Vagina (tissue), 2 donors: ENCODE data around the gene ADGRL3. TPM values are rescaled to one million over a fixed set of nuclear protein-coding genes. Genes with fewer than 3 reads are reported as not detected.

Experiments used
- DNase-seq, 2 donors: peaks; one replicate each; pipeline ENCODE4 v3.0.0-alpha.2; 2017; ENCODE audit errors: extremely low spot score in 2 of 2
- H3K27ac ChIP-seq: fragments of 200-600 bp; sonication (generic); one replicate; pipeline ENCODE4 v1.5.1; 2019
- H3K27me3 ChIP-seq: fragments of 200-600 bp; sonication (generic); one replicate; pipeline ENCODE4 v1.5.1; 2019
- H3K36me3 ChIP-seq, 2 donors: fragments of 200-600 bp; sonication (generic); one replicate each; pipeline ENCODE4 v1.5.1; 2017 to 2019
- H3K4me1 ChIP-seq: fragments of 200-600 bp; sonication (generic); one replicate; pipeline ENCODE4 v1.5.1; 2019
- H3K4me3 ChIP-seq, 2 donors: fragments of 200-600 bp; sonication (generic); 1 replicate in 1 of 2; 2 replicates in 1 of 2; pipeline ENCODE4 v1.5.1; 2016 to 2019
- H3K9me3 ChIP-seq: fragments of 200-600 bp; sonication (generic); one replicate; pipeline ENCODE4 v1.5.1; 2019
- POLR2A ChIP-seq, 2 donors: fragments of 450-650 bp; IDR thresholded peaks; one replicate each; pipeline ENCODE4 v1.6.1; 2017; ENCODE audit warnings: antibody characterized with exemption in 2 of 2, mild to moderate bottlenecking in 2 of 2, moderate library complexity in 2 of 2
- POLR2AphosphoS5 ChIP-seq, 2 donors: sonication (generic); formaldehyde crosslinking; IDR thresholded peaks; one replicate each; pipeline ENCODE4 v1.9.0; 2017; ENCODE audit warnings: antibody characterized with exemption in 2 of 2, mild to moderate bottlenecking in 2 of 2, low read depth in 1 of 2; ENCODE audit not compliant: insufficient read depth in 1 of 2
- intact Hi-C: fragments of 100-400 bp; cut with DNase I; formaldehyde crosslinking; loops from one replicate; pipeline ENCODE4 v1.15.1; 2023
- total RNA-seq: library from RNA; depleted of rRNA; stranded (reverse); fragments of >200 nt; gene quantifications from one replicate; pipeline ENCODE4 v1.2.3, GENCODE V29; 2016
- TF ChIP-seq, protein P1 (sequence below), 3 experiments: fragments of 450-650 bp in 2 of 3; fragments of 200-600 bp in 1 of 3; sonication (generic) in 1 of 3; IDR thresholded peaks; one replicate each; pipeline ENCODE4 v1.5.1; 2017 to 2019; ENCODE audit warnings: antibody characterized with exemption in 3 of 3, mild to moderate bottlenecking in 2 of 3, moderate library complexity in 2 of 3

The ADGRL3 gene
- total RNA-seq, 1 donor from 2014 or later = 16.9 TPM

DNA sequence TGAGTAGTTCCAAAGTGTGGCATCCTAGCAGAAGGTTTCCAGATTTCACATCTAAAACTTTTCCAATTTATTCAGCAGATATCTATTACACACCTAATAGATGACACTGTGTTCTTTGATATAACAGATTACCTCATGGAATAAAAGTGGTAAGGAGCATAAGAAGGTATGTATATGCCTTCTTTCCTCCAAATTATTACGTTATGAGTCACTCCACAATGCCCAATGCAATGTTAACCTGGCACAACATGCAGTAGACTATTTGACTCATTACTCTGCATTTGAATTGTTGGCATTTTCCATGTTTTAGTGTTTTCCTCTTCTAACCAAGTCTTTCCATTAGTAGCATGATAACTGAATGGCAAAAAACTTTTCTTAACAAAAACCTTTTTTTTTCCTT lies 383.6 kb downstream of the ADGRL3 start:
- TF ChIP-seq POLR2AphosphoS5 (IDR thresholded peaks at IDR 0.05; ENCODE audit: insufficient read depth in 1 of 2, low read depth in 1 of 2) (no peak), POLR2A (IDR thresholded peaks at IDR 0.05) (no peak)
- TF ChIP-seq, protein P1, sequence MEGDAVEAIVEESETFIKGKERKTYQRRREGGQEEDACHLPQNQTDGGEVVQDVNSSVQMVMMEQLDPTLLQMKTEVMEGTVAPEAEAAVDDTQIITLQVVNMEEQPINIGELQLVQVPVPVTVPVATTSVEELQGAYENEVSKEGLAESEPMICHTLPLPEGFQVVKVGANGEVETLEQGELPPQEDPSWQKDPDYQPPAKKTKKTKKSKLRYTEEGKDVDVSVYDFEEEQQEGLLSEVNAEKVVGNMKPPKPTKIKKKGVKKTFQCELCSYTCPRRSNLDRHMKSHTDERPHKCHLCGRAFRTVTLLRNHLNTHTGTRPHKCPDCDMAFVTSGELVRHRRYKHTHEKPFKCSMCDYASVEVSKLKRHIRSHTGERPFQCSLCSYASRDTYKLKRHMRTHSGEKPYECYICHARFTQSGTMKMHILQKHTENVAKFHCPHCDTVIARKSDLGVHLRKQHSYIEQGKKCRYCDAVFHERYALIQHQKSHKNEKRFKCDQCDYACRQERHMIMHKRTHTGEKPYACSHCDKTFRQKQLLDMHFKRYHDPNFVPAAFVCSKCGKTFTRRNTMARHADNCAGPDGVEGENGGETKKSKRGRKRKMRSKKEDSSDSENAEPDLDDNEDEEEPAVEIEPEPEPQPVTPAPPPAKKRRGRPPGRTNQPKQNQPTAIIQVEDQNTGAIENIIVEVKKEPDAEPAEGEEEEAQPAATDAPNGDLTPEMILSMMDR (IDR thresholded peaks at IDR 0.05) = no peak
- DNase-seq = no peak
- Histone ChIP-seq H3K4me3 (no peak overlapping the region), H3K4me1 (no peaks in the 10 kb centered on the region), H3K27me3 (no peaks in the 10 kb centered on the region), H3K9me3 (no peaks in the 10 kb centered on the region), H3K27ac (no peak overlapping the region), H3K36me3 (no peaks in the 10 kb centered on the region)
- intact Hi-C loops = no loop called here

DNA sequence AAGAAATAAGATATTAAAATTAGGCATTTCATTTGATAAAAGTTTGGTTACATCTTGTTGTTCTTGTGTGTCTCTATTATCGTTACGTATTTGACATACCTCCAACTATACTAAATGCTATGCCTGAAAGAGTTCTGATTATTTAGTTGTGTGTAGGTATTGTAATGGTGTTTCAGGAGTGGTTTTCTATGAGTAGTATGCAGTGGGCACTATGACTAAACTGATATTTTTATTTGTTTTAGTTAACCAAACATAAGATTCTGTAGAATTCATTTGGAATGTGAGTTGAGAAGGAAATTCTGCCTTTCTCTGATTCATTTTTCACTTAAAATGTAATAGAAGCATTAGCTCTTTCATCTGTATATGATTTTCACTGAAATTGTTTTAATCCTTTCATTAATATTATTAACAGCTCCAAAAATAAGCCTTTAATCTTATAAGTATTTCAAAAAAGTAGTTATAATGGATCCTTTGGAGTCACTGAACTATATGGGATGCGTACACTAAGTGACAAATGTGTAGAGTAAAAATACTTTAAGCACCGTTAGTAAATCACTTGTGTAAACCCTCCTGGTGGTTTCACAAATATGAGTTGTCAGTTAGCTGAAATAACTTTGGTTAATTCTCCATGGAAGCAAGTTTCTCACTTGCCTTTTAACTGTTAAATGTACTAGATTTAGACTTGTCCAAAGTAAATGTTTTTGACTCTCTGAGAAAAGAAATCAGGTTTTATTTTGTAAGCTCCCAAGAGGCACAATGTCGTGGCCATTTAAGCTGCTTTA lies 388.7 kb downstream of the ADGRL3 start:
- Histone ChIP-seq H3K27me3 (no peaks in the 10 kb centered on the region), H3K27ac (no peak overlapping the region), H3K4me1 (no peaks in the 10 kb centered on the region), H3K9me3 (no peaks in the 10 kb centered on the region), H3K36me3 (no peaks in the 10 kb centered on the region), H3K4me3 (no peak overlapping the region)
- TF ChIP-seq, protein P1 (IDR thresholded peaks at IDR 0.05) = no peak
- TF ChIP-seq POLR2A (IDR thresholded peaks at IDR 0.05) (no peak), POLR2AphosphoS5 (IDR thresholded peaks at IDR 0.05; ENCODE audit: insufficient read depth in 1 of 2, low read depth in 1 of 2) (no peak)
- no peak for DNase-seq
- intact Hi-C loops = no loop called here

DNA sequence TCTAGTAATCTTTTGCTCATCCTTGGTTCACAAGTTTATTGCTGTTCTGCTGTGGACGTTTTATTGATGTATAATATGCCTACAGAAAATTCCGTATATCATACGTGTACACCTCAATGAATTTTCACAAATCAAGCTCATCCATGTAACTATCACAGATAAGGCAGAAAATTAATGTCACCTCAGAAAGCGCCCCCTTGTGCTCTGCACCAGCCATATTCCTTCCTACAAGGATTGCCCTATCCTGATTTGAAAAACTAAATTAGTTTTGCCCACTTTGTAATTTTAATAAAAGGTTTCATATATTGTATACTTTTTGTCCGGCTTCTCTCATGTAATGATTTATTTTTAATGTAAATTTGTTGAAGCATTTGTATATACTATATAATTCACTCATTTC lies 390.8 kb downstream of the ADGRL3 start:
- intact Hi-C loops = no loop called here
- Histone ChIP-seq H3K4me3 (no peak overlapping the region), H3K36me3 (no peaks in the 10 kb centered on the region), H3K27me3 (no peaks in the 10 kb centered on the region), H3K27ac (no peak overlapping the region), H3K4me1 (no peaks in the 10 kb centered on the region), H3K9me3 (no peaks in the 10 kb centered on the region)
- no peak for DNase-seq
- no peak for TF ChIP-seq POLR2AphosphoS5 (IDR thresholded peaks at IDR 0.05; ENCODE audit: insufficient read depth in 1 of 2, low read depth in 1 of 2)
- no peak for TF ChIP-seq POLR2A (IDR thresholded peaks at IDR 0.05)
- TF ChIP-seq, protein P1 (IDR thresholded peaks at IDR 0.05) = no peak

DNA sequence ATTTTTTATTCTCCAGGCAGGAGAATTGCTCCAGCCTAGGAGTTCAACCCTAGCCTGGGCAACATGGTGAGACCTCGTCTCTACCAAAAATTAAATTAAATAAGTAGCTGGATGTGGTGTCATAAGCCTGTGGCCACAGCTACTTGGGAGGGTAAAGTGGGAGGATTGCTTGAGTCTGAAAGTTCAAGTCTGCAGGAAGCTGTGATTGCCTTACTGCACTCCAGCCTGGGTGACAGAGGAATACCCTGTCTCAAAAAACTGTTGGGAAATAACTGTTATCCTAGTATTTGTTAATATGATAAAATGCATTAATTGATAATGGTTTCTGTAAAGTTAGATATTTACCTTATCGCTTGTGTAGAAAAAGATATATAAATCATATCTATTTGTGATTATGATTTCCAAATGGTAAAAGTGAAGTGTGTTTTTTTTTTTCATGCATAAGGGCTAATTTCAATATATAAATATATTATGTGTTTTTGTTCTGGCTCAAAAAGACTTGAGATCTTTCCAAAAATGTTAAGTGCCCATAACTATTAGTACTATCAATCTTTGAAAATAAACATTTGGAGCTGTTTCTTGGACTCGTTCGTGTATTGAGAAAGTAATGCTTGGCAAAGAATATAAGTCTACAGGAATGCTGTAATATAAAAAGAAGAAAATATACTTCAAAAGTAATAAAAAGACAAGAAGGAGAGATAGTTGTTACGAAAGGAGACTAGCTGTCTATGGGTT lies 396.6 kb downstream of the ADGRL3 start:
- intact Hi-C loops = no loop called here
- Histone ChIP-seq H3K36me3 (no peaks in the 10 kb centered on the region), H3K27me3 (no peaks in the 10 kb centered on the region), H3K4me3 (no peak overlapping the region), H3K27ac (no peak overlapping the region), H3K4me1 (no peaks in the 10 kb centered on the region), H3K9me3 (no peaks in the 10 kb centered on the region)
- TF ChIP-seq POLR2A (IDR thresholded peaks at IDR 0.05) = no peak
- TF ChIP-seq POLR2AphosphoS5 (IDR thresholded peaks at IDR 0.05; ENCODE audit: insufficient read depth in 1 of 2, low read depth in 1 of 2) = no peak
- TF ChIP-seq, protein P1 (IDR thresholded peaks at IDR 0.05) = no peak
- DNase-seq = no peak

DNA sequence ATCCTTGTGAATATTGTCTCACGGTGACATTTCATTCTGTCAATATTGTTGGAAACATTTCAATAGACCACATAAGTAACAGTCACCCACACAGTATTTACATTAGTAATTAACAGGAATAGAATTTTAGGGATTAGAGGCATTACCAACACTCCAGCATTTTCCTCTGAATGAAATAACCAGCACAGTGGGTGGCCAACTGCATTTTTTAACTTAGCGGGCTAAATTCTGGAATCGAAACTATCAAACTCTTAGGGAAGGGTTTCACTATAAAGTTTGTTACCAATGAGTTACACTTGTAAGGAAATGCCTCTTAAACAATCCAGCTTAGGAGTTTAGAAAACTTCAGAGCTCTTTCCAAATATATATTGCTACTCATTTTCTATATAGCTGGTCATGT lies 403.0 kb downstream of the ADGRL3 start:
- intact Hi-C loops = no loop called here
- no peak for TF ChIP-seq POLR2AphosphoS5 (IDR thresholded peaks at IDR 0.05; ENCODE audit: insufficient read depth in 1 of 2, low read depth in 1 of 2)
- no peak for TF ChIP-seq POLR2A (IDR thresholded peaks at IDR 0.05)
- TF ChIP-seq, protein P1 (IDR thresholded peaks at IDR 0.05) = no peak
- no peaks in the 10 kb centered on the region for H3K4me1 ChIP-seq
- H3K4me3 ChIP-seq = no peak overlapping the region
- DNase-seq = no peak
- no peaks in the 10 kb centered on the region for H3K27me3 ChIP-seq
- no peak overlapping the region for H3K27ac ChIP-seq
- no peaks in the 10 kb centered on the region for H3K9me3 ChIP-seq
- H3K36me3 ChIP-seq = no peaks in the 10 kb centered on the region
